GM19395 (cell line): Measurements from ENCODE around the gene INPP4A.
"Not testable (repeated sequence)": the region's sequence is repeated elsewhere in the genome, so short reads cannot be mapped to it uniquely, and the experiment has no call there.

Experiments used
- ATAC-seq: cut with Tn5 transposase; IDR thresholded peaks from one replicate; pipeline ENCODE4 v1.9.1; 2021; ENCODE audit warnings: mild to moderate bottlenecking, moderate library complexity; ENCODE audit not compliant: unreplicated experiment

Gene INPP4A

DNA sequence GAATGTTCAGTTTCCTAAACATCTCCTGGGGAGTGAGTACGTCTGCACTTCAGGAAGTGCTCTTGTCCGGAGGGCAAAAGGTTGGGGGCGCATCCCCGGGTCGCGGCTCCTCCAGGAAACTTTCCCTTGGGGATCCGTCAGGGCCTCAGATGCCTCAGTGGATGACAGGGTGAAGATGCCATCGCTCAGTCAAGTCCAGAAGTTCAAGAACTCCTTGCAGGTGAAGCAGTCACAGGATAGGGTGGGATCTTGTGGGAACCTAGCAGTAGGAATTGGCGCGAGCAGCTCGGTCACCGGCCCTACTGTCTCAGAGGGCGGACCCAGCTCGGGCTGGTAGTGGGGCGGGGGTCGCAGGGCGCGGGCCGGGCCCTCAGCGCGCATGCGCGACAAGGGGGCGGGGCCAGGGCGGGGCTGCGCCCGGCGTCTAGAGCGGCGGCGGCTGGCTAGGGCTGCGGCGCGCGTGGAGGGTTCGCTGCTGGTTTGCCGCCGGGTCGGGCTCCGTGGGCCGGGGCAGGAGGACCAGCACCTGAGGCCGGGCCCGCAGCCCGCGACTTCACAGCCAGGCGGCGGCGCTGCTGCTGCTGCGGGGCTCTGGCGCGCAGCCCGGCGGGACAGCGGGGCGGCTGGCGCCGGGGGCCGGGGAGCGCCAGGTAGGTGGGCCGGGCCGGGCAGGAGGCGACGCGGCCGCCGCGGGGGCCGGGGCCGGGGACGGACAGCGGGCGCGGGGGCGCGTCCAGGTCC lies at the start of gene INPP4A:
INPP4A (plus strand) TSS at position 423 of the 741 bp plus-strand sequence. CDS start 75,191 bp downstream, outside the sequence.
- ATAC-seq = peak; percentile 73

DNA sequence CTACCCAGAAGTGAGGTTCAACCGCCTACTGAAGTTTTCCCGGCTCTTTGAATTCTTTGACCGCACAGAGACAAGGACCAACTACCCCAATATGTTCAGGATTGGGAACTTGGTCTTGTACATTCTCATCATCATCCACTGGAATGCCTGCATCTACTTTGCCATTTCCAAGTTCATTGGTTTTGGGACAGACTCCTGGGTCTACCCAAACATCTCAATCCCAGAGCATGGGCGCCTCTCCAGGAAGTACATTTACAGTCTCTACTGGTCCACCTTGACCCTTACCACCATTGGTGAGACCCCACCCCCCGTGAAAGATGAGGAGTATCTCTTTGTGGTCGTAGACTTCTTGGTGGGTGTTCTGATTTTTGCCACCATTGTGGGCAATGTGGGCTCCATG lies 48.7 kb upstream of the INPP4A start:
- ATAC-seq = no peak

DNA sequence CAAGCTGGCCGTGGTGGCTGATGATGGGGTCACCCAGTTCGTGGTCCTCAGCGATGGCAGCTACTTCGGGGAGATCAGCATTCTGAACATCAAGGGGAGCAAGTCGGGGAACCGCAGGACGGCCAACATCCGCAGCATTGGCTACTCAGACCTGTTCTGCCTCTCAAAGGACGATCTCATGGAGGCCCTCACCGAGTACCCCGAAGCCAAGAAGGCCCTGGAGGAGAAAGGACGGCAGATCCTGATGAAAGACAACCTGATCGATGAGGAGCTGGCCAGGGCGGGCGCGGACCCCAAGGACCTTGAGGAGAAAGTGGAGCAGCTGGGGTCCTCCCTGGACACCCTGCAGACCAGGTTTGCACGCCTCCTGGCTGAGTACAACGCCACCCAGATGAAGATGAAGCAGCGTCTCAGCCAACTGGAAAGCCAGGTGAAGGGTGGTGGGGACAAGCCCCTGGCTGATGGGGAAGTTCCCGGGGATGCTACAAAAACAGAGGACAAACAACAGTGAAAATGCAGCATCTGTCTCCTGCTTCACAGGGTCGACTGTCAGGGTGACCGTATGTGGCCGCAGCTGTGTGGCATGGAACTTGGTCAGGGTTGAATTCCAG lies 47.8 kb upstream of the INPP4A start:
- ATAC-seq = no peak

DNA sequence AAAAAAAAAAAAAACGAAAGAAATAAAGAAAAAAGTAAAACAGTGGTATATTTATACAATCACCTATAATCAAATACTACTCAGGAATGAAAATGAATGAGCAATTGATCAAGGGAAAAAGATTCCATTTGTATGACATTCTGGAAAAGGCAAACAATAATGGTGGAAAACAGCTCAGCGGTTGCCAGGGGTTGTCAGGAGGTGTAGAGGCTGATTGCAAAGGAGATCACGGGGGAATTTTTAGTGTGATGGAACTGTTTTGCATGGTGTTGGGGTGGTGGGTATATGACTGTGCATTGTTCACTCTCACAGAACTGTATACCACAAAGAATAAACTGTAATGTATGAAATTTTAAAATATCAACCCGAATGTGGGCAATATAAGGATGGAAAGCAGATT lies 45.5 kb upstream of the INPP4A start:
- ATAC-seq = no peak

DNA sequence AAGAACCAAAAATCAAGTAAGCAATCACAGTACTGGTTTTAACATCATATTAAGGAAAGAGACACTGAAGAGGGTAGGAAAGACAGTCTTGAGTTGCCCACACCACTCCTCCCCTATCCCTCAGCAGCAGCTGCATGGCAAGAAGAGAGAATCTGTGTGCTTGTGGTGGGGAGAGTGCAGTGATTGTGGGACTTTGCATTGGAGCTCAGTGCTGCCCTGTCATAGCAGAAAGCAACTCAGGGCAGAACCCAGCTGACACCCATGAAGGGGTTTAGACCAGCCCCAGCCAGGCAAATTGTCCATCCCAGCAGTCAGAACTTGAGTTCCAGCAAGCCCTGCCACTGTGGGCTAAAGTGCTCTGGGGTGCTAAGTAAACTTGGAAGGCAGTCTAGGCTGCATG lies 40.8 kb upstream of the INPP4A start:
- ATAC-seq = no peak

DNA sequence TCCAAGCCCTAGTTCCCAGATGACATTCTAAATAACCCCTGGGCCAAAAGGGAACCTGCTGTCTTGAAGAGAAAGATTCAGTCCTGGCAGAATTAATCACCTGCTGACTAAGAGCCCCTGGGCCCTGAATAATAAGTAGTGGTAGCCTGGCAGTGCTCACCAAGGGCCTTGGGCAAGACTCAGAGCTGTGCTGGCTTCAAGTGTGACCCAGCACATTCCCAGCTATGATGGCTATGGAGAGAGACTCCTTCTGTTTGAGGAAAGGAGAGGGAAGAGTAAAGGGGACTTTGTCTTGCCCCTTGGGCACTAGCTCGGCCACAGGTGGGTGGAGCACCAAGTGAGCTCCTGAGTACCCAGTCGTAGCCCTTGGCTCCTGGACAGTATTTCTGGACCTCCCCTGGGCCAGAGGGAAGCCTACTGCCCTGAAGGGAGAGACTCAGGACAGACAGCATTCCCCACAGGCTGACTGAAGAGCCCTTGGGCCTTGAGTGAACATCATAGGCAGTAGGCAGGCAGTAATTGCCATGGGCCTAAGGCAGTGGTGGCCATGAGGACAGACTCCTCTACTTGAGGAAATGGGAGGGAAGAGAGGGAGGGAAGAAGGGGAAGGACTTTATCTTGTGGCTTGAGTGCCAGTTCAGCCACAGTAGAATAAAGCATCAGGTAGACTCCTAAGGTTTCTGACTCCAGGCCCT lies 40.0 kb upstream of the INPP4A start:
- no peak for ATAC-seq

DNA sequence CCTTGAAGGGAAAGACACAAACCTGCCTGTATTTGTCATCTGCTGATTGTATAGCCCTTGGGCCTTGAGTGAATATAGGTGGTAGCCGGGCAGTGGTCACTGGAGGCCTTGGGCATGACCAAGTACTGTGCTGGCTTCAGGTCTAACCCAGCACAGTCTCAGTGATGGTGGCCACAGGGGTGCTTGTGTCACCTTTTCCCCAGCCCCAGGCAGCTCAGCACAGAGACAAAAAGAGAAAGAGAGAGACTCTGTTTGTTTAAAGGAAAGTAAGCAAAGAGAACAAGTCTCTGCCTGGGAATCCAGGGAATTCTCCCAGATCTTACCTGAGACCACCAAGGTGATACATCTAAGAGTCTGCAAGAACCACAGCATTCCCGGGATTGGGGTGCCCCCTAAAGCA lies 39.4 kb upstream of the INPP4A start:
- no peak for ATAC-seq

DNA sequence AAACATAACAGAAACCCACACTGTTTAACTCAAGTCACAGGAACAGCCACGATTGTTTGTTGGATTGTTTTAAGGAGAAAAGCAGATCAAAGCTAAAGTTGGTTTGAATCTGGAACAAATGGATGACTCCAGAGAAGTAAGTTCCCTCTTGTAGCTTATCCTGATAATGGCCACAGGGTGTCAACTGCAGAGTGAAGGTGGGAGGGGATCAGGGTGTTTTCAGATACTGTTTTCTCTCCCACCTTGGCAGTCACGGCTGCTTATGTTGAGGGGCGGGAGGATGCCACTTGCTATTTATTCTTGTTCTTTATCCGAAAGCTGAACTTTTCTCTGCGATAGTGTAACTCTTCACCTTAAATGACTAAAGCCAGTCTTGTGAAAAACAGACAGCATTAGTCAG lies 36.5 kb upstream of the INPP4A start:
- no peak for ATAC-seq

DNA sequence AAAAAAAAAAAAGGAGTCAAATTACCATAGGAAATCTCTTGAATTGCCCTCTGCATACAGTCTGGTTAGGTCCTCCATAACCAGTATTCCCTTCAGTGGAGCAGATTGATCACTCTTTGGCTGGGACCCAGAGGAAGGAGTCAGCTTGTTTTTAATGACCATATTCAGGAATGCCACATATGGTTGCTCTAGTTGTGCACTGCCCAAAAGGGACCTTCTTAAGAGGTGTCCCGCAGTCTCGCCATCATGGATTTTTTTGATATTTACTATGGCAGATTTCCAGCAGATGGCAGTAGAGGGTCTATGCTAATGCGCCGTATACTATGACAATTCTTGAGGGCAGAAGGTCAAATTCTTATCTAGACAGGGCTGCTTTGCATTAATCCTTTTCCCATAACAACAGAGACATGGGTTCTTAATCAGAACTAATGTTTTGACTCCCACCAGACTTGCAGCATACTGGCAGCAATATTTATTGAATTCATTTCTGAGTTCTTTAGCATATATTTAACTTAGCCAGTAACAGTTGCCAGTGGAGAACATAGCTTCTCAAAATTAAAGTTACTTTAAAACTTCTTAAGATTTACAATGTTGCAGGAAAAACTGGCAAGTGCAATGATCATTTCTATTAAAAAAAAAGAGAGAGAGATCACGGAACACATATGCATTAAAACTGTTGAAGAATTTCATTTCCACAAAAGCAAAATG lies 31.8 kb upstream of the INPP4A start:
- no peak for ATAC-seq

DNA sequence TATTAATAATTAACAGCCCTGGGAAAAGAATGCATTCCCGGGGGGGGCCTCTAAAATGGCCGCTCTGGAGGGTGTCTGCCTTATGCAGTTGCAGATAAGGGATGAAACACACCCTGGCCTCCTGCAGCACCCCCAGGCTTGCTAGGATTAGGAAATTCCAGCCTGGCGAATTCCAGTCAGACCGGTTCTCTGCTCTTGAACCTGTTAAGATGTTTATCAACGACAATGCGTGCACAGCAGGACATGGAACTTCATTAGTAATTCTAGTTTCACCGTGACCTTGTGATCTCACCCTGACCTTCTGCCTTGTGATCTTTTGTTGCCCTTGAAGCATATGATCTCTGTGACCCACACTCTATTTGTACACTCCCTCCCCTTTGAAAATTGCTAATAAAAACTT lies 30.4 kb upstream of the INPP4A start:
- not testable (repeated sequence) for ATAC-seq

DNA sequence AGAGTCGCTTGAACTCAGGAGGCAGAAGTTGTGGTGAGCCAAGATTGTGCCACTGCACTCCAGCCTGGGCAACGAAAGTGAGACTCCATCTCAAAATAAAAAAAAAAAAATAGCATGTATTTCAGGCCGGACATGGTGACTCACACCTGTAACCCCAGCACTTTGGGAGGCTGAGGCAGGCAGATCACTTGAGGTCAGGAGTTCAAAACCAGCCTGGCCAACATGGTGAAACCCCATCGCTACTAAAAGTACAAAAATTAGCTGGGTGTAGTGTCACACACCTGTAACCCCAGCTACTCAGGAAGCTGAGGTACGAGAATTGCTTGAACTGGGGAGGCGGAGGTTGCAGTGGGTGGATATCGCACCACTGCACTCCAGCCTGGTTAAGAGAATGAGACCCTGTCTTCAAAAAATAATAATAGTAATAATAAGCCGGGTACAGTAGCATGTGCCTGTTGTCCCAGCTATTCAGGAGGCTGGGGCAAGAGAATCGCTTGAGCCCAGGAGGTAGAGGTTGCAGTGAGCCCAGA lies 28.9 kb upstream of the INPP4A start:
- not testable (repeated sequence) for ATAC-seq

DNA sequence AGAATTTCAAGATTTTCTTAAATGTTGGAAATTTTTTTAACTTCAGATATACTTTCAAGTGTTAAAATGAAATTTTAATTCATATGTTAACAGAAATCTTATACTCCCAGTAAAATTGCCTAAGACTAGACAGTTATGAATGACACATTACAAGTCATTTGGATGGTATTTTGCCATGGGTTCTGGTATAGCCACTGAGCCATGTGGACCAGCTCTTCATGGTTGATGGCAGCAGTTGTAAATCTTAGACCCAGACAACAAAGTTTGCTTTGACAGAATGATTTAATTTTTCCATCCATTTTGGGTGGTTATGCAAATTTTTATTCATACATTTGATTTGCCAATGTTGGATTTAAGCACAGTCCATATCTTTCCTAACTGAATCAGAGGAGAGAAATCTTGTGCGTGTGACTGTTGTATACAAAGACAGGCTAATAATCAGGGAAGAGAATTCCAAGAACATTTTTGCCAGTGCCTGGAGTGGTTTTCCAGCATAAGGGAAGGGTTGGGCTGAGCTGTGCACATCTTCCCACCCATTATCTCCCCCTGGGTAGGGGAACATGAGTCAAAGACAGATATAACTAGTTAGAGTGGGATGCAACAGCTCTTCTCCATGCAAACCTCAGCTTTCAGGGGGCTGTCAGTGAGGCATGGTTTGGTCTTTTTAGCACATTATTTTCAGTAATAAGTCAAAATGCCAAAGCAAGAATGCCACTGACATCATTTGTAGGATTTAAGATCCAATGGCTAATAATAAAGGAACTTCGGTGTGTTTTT lies 28.1 kb upstream of the INPP4A start:
- ATAC-seq = no peak

DNA sequence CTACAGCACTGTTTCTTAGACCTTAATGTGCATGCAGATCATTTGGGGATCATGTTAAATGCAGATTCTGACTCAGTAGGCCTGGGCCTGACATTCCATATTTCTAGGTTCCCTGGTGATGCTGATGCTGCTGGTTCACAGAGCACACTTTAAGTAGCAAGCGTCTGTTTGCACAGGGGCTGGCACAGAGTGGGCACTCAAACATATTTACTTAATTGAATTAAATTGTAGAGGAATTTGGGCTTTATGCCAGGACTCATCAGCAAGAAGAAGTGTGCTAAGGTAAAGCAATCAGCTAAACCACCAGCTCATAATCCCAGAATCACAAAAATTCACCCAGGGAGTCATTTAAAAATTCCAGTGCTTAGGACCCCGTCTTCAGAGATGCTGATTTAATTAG lies 25.1 kb upstream of the INPP4A start:
- no peak for ATAC-seq

DNA sequence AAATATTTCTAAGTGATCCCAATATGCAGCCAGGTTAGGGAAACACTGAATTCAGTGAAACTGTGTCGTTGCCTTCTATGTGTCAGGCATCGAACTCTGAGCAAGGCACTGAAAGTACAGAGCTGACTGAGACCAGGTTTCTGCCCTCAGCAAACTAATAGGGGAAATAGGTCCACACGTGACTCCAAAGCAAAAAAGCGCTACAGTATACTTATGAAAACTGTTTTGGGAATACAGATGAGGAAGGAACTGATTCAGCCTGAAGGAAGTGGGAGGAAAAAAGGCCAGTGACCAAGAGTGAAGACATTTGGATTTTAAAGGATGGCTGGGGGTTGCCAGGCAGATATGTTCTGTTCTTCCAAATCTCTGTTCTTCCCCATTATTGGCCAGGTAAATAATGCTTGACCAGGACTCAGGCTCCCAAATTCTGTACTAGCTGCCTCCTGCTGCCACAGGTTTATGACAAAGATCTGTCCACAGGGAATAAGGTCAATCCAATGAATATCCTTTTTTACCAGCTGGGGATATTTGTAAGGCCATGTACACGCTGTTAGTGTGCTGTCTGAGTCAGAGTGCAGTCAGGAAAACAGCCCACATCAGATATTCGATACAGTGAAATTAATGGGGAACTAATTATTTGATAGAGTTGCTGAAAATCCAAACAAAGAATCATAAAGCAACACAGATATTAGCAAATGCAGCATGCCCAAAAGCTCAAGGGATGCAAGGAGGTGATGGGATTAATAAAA lies 24.5 kb upstream of the INPP4A start:
- no peak for ATAC-seq

DNA sequence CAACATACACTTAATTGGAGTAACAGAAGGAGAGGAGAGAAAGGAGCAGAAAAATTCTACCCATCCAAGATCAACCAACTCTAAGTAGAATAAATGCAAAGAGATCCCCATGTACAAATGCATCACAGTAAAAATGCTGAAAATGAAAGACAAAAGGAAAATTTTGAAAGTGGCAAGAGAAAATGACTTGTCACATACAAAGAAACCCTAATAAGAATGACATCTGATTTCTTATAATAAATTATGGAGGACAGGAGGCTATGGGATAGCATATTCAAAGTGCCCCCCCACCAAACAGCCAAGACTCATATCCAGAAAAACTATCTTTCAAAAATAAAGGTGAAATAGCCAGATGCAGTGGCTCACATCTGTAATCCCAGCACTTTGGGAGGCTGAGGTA lies 22.2 kb upstream of the INPP4A start:
- no peak for ATAC-seq

DNA sequence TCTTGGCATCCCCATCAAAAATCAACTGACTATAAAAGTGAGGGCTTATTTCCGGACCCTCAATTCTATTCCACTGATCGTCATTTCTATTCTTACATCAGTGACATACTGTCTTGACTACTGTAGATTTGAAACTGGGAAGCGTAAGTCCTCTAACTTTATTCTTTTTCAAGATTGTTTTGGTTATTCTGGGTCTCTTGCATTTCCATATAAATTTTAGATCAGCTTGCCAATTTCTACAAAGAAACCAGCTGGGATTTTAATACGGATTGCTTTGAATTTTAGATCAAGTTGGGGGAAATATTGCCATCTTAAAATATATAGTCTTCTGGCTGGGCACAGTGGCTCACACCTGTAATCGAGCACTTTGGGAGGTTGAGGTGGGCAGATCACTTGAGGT lies 17.9 kb upstream of the INPP4A start:
- ATAC-seq = no peak

DNA sequence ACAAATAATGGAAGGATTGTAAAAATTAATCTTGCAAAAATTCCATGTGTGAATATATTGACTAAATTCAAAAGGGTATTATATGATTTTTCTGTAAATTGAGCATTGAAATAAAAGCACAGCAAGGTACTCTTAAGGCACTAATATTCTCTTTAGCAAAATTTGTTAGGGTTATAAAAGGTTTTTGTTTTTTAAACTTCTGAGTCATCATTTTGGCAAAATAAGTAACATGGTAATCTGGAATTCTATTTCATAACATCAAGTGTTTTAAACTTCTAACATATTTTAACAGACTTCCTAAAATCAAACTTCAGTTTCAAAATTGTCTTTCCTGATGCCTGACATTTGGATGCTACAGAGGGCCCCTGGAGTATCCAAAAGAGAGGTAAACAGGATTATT lies 12.5 kb upstream of the INPP4A start:
- no peak for ATAC-seq

DNA sequence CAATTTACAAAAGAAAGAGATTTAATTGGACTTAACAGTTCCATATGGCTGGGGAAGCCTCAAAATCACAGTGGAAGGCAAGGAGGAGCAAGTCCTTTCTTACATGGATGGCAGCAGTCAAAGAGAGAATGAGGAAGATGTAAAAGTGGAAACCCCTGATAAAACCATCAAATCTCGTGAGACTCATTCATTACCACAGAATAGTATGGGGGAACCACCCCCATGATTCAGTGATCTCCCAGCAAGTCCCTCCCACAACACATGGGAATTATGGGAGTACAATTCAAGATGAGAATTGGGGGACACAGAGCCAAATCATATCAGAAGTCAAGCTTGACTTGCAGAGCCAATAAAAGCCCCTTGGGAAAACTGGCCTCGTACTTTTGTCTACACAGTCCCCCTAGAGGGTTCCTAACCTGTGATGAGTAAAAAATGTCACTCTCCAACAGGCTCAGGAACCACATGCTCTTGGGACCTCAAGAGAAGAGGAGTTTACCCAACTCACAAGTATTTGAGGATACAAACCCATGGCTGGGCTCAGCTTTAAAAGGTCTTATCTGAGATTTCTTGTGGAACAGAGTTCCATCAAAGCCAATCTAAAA lies 11.2 kb upstream of the INPP4A start:
- no peak for ATAC-seq

DNA sequence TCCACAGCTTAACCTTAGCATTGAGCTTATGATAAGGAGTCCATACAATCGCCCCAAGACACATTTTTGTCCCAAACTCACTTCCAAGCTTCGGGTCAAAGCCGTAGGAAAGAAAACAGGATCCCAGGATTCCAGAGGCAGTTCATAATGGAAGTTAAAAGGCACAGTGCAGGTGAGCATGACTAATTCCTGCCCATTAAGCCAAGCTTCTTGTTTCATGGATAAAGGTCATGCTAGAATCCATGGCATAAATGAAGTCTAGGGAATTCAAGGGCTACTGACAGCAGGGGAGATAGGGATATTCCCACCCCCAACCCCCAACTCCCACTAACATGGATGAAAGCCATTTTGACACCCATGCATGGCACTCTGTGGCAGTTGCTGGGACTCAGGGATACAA lies 10.2 kb upstream of the INPP4A start:
- ATAC-seq = no peak
